Measurements from ENCODE around the gene SMCO4. TPM values are rescaled to one million over a fixed set of nuclear protein-coding genes. Genes with fewer than 3 reads are reported as not detected.

SMCO4 gene
- total and polyA plus RNA-seq, 2 of the 8 experiments (the other 6 are each of a cell fraction or from before 2014, with no cell fraction given), result 33.2 to 53.9 TPM

- H2AFZ ChIP-seq (ENCODE audit: low read length), result no peak overlapping the region
- H3K27ac ChIP-seq (ENCODE audit: low read depth, low read length), result 0 out of 2 replicates have a peak overlapping the region, but pooled peaks have one; percentile 13
- TF ChIP-seq KDM4A (IDR thresholded peaks at IDR 0.05; ENCODE audit: low read depth, low read length, severe bottlenecking) (no peak), NRF1 (IDR thresholded peaks at IDR 0.05; ENCODE audit: low read depth, low read length) (no peak), ZNF274 (IDR thresholded peaks at IDR 0.05; ENCODE audit: borderline replicate concordance, extremely low read depth, low read length) (no peak), HDAC6 (IDR thresholded peaks at IDR 0.05; ENCODE audit: low read depth, low read length) (no peak), SIRT6 (IDR thresholded peaks at IDR 0.05; ENCODE audit: low read length) (no peak), KDM1A (IDR thresholded peaks at IDR 0.05; ENCODE audit: borderline replicate concordance, low read length) (no peak), POU5F1 (IDR thresholded peaks at IDR 0.05; ENCODE audit: low read depth, low read length) (no peak), CBX8 (IDR thresholded peaks at IDR 0.05; ENCODE audit: borderline replicate concordance, low read depth, low read length) (no peak), ATF3 (IDR thresholded peaks at IDR 0.05; ENCODE audit: insufficient read depth, low read depth, low read length) (no peak), RFX5 (IDR thresholded peaks at IDR 0.05; ENCODE audit: borderline replicate concordance, low read depth, low read length) (no peak), TBP (IDR thresholded peaks at IDR 0.05; ENCODE audit: low read depth, low read length) (no peak), HDAC2 (IDR thresholded peaks at IDR 0.05; ENCODE audit: borderline replicate concordance in 1 of 2, low read depth in 2 of 2, low read length in 2 of 2) (no peak), FOSL1 (IDR thresholded peaks at IDR 0.05; ENCODE audit: insufficient read depth, low read depth, low read length) (no peak)
These were observed 53.4 kb downstream of the SMCO4 start for GRCh38 chr11:93489841-93490240.

More at GRCh38 chr11:93489841-93490240, 53.4 kb downstream of the SMCO4 start:
- Histone ChIP-seq H2BK5ac (ENCODE audit: low read depth, low read length) (peak overlapping the region; percentile 25; the same call in 1 of the 2 replicates), H3K79me2 (ENCODE audit: control insufficient read depth in 1 of 2, insufficient read depth in 2 of 2, low read length in 2 of 2) (peaks cover 0 to 28% of the 10 kb centered on the region in 2 experiments; a peak in 2 of 4 replicates), H3K4me2 (ENCODE audit: insufficient read depth in 1 of 2, low read depth in 2 of 2, low read length in 2 of 2) (peak overlapping the region; percentile 47 to 54; a peak in 2 of 4 replicates), H3K79me1 (ENCODE audit: low read depth, low read length) (peaks cover 12% of the 10 kb centered on the region; the same call in 1 of the 2 replicates), H2BK12ac (ENCODE audit: low read depth, low read length) (peak overlapping the region; percentile 45; the same call in 1 of the 2 replicates), H3K4ac (replicated peaks; ENCODE audit: insufficient read length, low read depth, low read length) (no peak overlapping the region), H3K4me3 (ENCODE audit: extremely low read depth in 1 of 4, insufficient read depth in 2 of 4, low read depth in 3 of 4, low read length in 4 of 4) (no peak overlapping the region), H2BK15ac (ENCODE audit: low read length) (no peak overlapping the region), H3K36me3 (ENCODE audit: control insufficient read depth in 2 of 4, insufficient read depth in 4 of 4, low read length in 3 of 4) (no peaks in the 10 kb centered on the region), H3K14ac (ENCODE audit: insufficient read length) (no peak overlapping the region), H3K23me2 (ENCODE audit: low read depth, low read length) (no peaks in the 10 kb centered on the region), H2BK120ac (replicated peaks; ENCODE audit: low read depth, low read length) (no peak overlapping the region), H3K56ac (replicated peaks; ENCODE audit: insufficient read length, low read depth, low read length) (no peak overlapping the region), H3K23ac (ENCODE audit: insufficient read length) (peak overlapping the region; percentile 71), H3K9ac (replicated peaks in 1 of 4; ENCODE audit: extremely low read depth in 1 of 4, low read depth in 3 of 4, low read length in 3 of 4) (no peak overlapping the region), H4K8ac (ENCODE audit: extremely low read depth, insufficient read depth, low read length) (peak overlapping the region; percentile 19; the same call in 1 of the 2 replicates), H4K5ac (ENCODE audit: insufficient read length, low read depth, low read length) (no peak overlapping the region), H2AK5ac (ENCODE audit: low read depth, low read length) (peak overlapping the region; percentile 5; the same call in 1 of the 2 replicates), H3K4me1 (replicated peaks in 1 of 4; ENCODE audit: control insufficient read depth in 3 of 4, insufficient read depth in 4 of 4, low read length in 3 of 4) (peaks cover 18 to 50% (median 35%) of the 10 kb centered on the region in 4 experiments), H4K91ac (replicated peaks; ENCODE audit: insufficient read length, low read length) (peak overlapping the region; percentile 47), H2BK20ac (ENCODE audit: low read length) (no peak overlapping the region), H4K20me1 (replicated peaks in 1 of 2; ENCODE audit: control insufficient read depth in 1 of 2, insufficient read depth in 2 of 2, low read length in 2 of 2) (peaks cover 0 to 4% of the 10 kb centered on the region in 2 experiments), H3K9me3 (ENCODE audit: insufficient read depth in 2 of 2, low read depth in 1 of 2, low read length in 1 of 2) (no peaks in the 10 kb centered on the region), H3K27me3 (replicated peaks in 1 of 4; ENCODE audit: control insufficient read depth in 3 of 4, extremely low read depth in 1 of 4, insufficient read depth in 3 of 4, low read length in 3 of 4) (no peaks in the 10 kb centered on the region), H3K18ac (ENCODE audit: extremely low read depth, low read length) (no peak overlapping the region; the same call in 1 of the 2 replicates)
- CTCF ChIA-PET (ENCODE audit: partially characterized antibody), result interaction anchor here (1.1 to 1.8 kb wide), 5 partner anchors 8 to 255 kb away, joined by 3 to 6 read pairs (median 3); no protein-coding TSS in a partner anchor
- WGBS, 2 experiments (ENCODE audit: extremely low coverage in 1 of 2, insufficient coverage in 1 of 2, insufficient read length in 1 of 2, insufficient replicate concordance in 2 of 2, low coverage in 1 of 2, low lambda C conversion rate in 2 of 2, missing lambda C conversion rate in 1 of 2), result 52% methylated on average over 3 of the region's 3 CpGs; no CpG with 5 or more reads in 1 of the 2 experiments
- no peak for DNase-seq (ENCODE audit: low read depth in 1 of 2, low spot score in 2 of 2)
- no peak for FAIRE-seq
- POLR2A ChIA-PET (ENCODE audit: partially characterized antibody), result interaction anchor here (1.0 to 4.8 kb wide), 3 partner anchors 9 to 20 kb away, joined by 3 to 32 read pairs (median 5); no protein-coding TSS in a partner anchor
